Smooth muscle cell (in vitro differentiated cells): ENCODE measurements around the gene RTP4. TPM values are rescaled to one million over a fixed set of nuclear protein-coding genes. Genes with fewer than 3 reads are reported as not detected.

Experiments
- DNase-seq: peaks from one replicate; lab custom pipeline; 2025; ENCODE audit not compliant: unreplicated experiment; lab: John Stamatoyannopoulos, UW
- H2AFZ ChIP-seq: fragments of 200-600 bp; sonication (generic); 2 replicates; pipeline ENCODE4 v1.6.0; 2016; ENCODE audit warnings: antibody characterized with exemption, low read depth, mild to moderate bottlenecking
- H3F3A ChIP-seq: fragments of 200-600 bp; sonication (generic); 2 replicates; pipeline ENCODE4 v1.6.0; 2017; ENCODE audit warnings: antibody characterized with exemption, low read depth
- H3K27ac ChIP-seq: fragments of 200-600 bp; sonication (generic); 2 replicates; pipeline ENCODE4 v1.5.1; 2016; ENCODE audit warnings: low read depth, mild to moderate bottlenecking
- H3K27me3 ChIP-seq: fragments of 200-600 bp; sonication (generic); 2 replicates; pipeline ENCODE4 v1.6.1; 2016; ENCODE audit warnings: low read depth, mild to moderate bottlenecking
- H3K36me3 ChIP-seq: fragments of 200-600 bp; sonication (generic); 2 replicates; pipeline ENCODE4 v1.5.1; 2016; ENCODE audit warnings: low read depth
- H3K4me1 ChIP-seq: fragments of 200-600 bp; sonication (generic); 2 replicates; pipeline ENCODE4 v1.5.1; 2016; ENCODE audit warnings: low read depth
- H3K4me2 ChIP-seq: fragments of 200-600 bp; sonication (generic); 2 replicates; pipeline ENCODE4 v1.6.0; 2016; ENCODE audit warnings: mild to moderate bottlenecking
- H3K4me3 ChIP-seq: fragments of 200-600 bp; sonication (generic); 2 replicates; pipeline ENCODE4 v1.5.1; 2016; ENCODE audit warnings: mild to moderate bottlenecking
- H3K79me2 ChIP-seq: fragments of 200-600 bp; sonication (generic); 2 replicates; pipeline ENCODE4 v1.6.0; 2016; ENCODE audit warnings: low read depth, mild to moderate bottlenecking
- H3K9ac ChIP-seq: fragments of 200-600 bp; sonication (generic); 2 replicates; pipeline ENCODE4 v1.6.0; 2016; ENCODE audit warnings: low read depth
- H3K9me3 ChIP-seq: fragments of 200-600 bp; sonication (generic); replicated peaks from 2 replicates; pipeline ENCODE4 v1.5.1; 2016; ENCODE audit warnings: low read depth
- H4K20me1 ChIP-seq: fragments of 200-600 bp; sonication (generic); 2 replicates; pipeline ENCODE4 v1.6.0; 2016; ENCODE audit warnings: low read depth
- WGBS: methylation state at CpG from one replicate; pipeline ENCODE4 v1.1.7; 2016; ENCODE audit warnings: low lambda C conversion rate; 5-methylcytosine and 5-hydroxymethylcytosine counted together
- polyA plus RNA-seq: library from polyadenylated mRNA; unstranded; fragments of >200 nt; fragmentation: Nextera tagmentation; extraction: Ambion mirVana; gene quantifications from 2 replicates; pipeline ENCODE4 v1.2.1, GENCODE V29; 2016
- total RNA-seq: library from RNA; depleted of rRNA; stranded (reverse); fragments of >200 nt; gene quantifications from 2 replicates; pipeline ENCODE4 v1.2.3, GENCODE V29; 2014
- TF ChIP-seq, protein P1 (sequence below): fragments of 200-600 bp; sonication (generic); IDR thresholded peaks from 2 replicates; pipeline ENCODE4 v1.5.1; 2017; ENCODE audit warnings: borderline replicate concordance, mild to moderate bottlenecking, antibody characterized with exemption; ENCODE audit not compliant: insufficient read depth, poor library complexity, severe bottlenecking

Gene RTP4
- total and polyA plus RNA-seq, 2 experiments from 2014 or later = 0.53 TPM; not detected in 1

DNA sequence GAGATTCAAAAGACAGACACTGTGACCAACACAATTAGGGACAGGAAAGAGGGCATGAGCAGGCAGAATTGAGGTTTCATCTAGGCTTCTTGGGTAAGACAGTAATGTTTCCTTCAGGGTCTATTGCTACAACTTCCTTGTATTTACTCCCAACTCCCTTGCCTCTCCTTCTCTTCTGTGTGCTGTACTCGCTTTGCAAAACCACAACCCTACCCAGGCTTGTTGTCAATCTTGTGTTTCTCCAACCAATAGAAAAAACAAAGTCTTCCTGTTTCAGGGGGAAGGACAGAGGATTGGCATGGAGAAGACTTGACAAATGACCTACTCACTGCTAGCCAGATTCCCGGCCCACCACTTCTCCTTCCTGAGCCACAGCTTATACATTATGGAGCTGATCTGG lies 40.3 kb upstream of the RTP4 start:
- H3K4me3 ChIP-seq = no peak overlapping the region
- DNase-seq = no peak
- no peak overlapping the region for H3K27ac ChIP-seq
- H3K4me2 ChIP-seq = no peak overlapping the region
- no peaks in the 10 kb centered on the region for H3F3A ChIP-seq
- WGBS = 88% methylated on average over 2 of the region's 2 CpGs
- no peaks in the 10 kb centered on the region for H3K27me3 ChIP-seq
- no peaks in the 10 kb centered on the region for H3K36me3 ChIP-seq
- H3K79me2 ChIP-seq = no peaks in the 10 kb centered on the region
- H3K9ac ChIP-seq = no peak overlapping the region
- no peaks in the 10 kb centered on the region for H3K9me3 ChIP-seq
- no peak overlapping the region for H2AFZ ChIP-seq
- H4K20me1 ChIP-seq = no peaks in the 10 kb centered on the region
- TF ChIP-seq, protein P1, sequence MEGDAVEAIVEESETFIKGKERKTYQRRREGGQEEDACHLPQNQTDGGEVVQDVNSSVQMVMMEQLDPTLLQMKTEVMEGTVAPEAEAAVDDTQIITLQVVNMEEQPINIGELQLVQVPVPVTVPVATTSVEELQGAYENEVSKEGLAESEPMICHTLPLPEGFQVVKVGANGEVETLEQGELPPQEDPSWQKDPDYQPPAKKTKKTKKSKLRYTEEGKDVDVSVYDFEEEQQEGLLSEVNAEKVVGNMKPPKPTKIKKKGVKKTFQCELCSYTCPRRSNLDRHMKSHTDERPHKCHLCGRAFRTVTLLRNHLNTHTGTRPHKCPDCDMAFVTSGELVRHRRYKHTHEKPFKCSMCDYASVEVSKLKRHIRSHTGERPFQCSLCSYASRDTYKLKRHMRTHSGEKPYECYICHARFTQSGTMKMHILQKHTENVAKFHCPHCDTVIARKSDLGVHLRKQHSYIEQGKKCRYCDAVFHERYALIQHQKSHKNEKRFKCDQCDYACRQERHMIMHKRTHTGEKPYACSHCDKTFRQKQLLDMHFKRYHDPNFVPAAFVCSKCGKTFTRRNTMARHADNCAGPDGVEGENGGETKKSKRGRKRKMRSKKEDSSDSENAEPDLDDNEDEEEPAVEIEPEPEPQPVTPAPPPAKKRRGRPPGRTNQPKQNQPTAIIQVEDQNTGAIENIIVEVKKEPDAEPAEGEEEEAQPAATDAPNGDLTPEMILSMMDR = no peak
- H3K4me1 ChIP-seq = no peaks in the 10 kb centered on the region

- Histone ChIP-seq H3K36me3 (no peaks in the 10 kb centered on the region), H3K9me3 (no peaks in the 10 kb centered on the region), H3K4me1 (no peaks in the 10 kb centered on the region), H3K9ac (no peak overlapping the region), H3K4me3 (no peak overlapping the region), H2AFZ (no peak overlapping the region), H3K79me2 (no peaks in the 10 kb centered on the region), H3K4me2 (no peak overlapping the region), H3K27ac (no peak overlapping the region), H3K27me3 (no peaks in the 10 kb centered on the region), H4K20me1 (no peaks in the 10 kb centered on the region), H3F3A (no peaks in the 10 kb centered on the region)
- TF ChIP-seq, protein P1 = no peak
- 96% methylated on average over 3 of the region's 3 CpGs for WGBS
- no peak for DNase-seq
These were observed 39.5 kb upstream of the RTP4 start for GRCh38 chr3:187328691-187329090.

- 80% methylated on average over 4 of the region's 4 CpGs for WGBS
- Histone ChIP-seq H3F3A (no peaks in the 10 kb centered on the region), H3K36me3 (no peaks in the 10 kb centered on the region), H4K20me1 (no peaks in the 10 kb centered on the region), H3K4me1 (no peaks in the 10 kb centered on the region), H3K79me2 (no peaks in the 10 kb centered on the region), H3K27ac (no peak overlapping the region), H2AFZ (no peak overlapping the region), H3K9ac (no peak overlapping the region), H3K9me3 (no peaks in the 10 kb centered on the region), H3K4me2 (no peak overlapping the region), H3K27me3 (no peaks in the 10 kb centered on the region), H3K4me3 (no peak overlapping the region)
- DNase-seq = no peak
- TF ChIP-seq, protein P1 = no peak
These were observed 33.3 kb upstream of the RTP4 start for GRCh38 chr3:187334904-187335303.

GRCh38 chr3:187336322-187336721 lies 31.9 kb upstream of the RTP4 start:
- no peaks in the 10 kb centered on the region for H3F3A ChIP-seq
- H3K4me2 ChIP-seq = no peak overlapping the region
- WGBS = 58% methylated on average over 3 of the region's 3 CpGs
- H3K9ac ChIP-seq = no peak overlapping the region
- H3K27ac ChIP-seq = no peak overlapping the region
- no peak overlapping the region for H3K4me3 ChIP-seq
- no peaks in the 10 kb centered on the region for H3K9me3 ChIP-seq
- no peaks in the 10 kb centered on the region for H4K20me1 ChIP-seq
- H3K4me1 ChIP-seq = no peaks in the 10 kb centered on the region
- no peaks in the 10 kb centered on the region for H3K27me3 ChIP-seq
- no peaks in the 10 kb centered on the region for H3K36me3 ChIP-seq
- no peak for DNase-seq
- H2AFZ ChIP-seq = no peak overlapping the region
- no peaks in the 10 kb centered on the region for H3K79me2 ChIP-seq
- TF ChIP-seq, protein P1 = no peak
